ENCODE results near the gene AMFR.
"Not testable (repeated sequence)": the region's sequence is repeated elsewhere in the genome, so short reads cannot be mapped to it uniquely, and the experiment has no call there.

AMFR gene

GRCh38 chr16:56388209-56388608 lies 37.1 kb downstream of the AMFR start:
- no peak for DNase-seq (ENCODE audit: low read depth)

- no peak for DNase-seq (ENCODE audit: low read depth)
Observed at GRCh38 chr16:56387396-56387795, 37.9 kb downstream of the AMFR start.

- no peak for DNase-seq (ENCODE audit: low read depth)
Observed at GRCh38 chr16:56384074-56384721, 41.1 kb downstream of the AMFR start.

- DNase-seq (ENCODE audit: low read depth): no peak
Observed at GRCh38 chr16:56382901-56383355, 42.4 kb downstream of the AMFR start.

- no peak for DNase-seq (ENCODE audit: low read depth)
Observed at GRCh38 chr16:56382459-56382858, 42.9 kb downstream of the AMFR start.

- not testable (repeated sequence) for DNase-seq (ENCODE audit: low read depth)
Observed at GRCh38 chr16:56380778-56381485, 44.4 kb downstream of the AMFR start.

GRCh38 chr16:56379044-56379443 lies 46.3 kb downstream of the AMFR start:
- DNase-seq (ENCODE audit: low read depth): not testable (repeated sequence)

GRCh38 chr16:56375792-56376191 lies 49.6 kb downstream of the AMFR start:
- not testable (repeated sequence) for DNase-seq (ENCODE audit: low read depth)

GRCh38 chr16:56373003-56373402 lies 52.3 kb downstream of the AMFR start:
- DNase-seq (ENCODE audit: low read depth): no peak

GRCh38 chr16:56372013-56372634 lies 53.2 kb downstream of the AMFR start:
- no peak for DNase-seq (ENCODE audit: low read depth)

GRCh38 chr16:56371660-56371937 lies 53.7 kb downstream of the AMFR start:
- DNase-seq (ENCODE audit: low read depth): no peak

- DNase-seq (ENCODE audit: low read depth): no peak
Observed at GRCh38 chr16:56370875-56371659, 54.3 kb downstream of the AMFR start.

- no peak for DNase-seq (ENCODE audit: low read depth)
Observed at GRCh38 chr16:56370185-56370874, 55.0 kb downstream of the AMFR start.

GRCh38 chr16:56369202-56369601 lies 56.1 kb downstream of the AMFR start:
- no peak for DNase-seq (ENCODE audit: low read depth)

- no peak for DNase-seq (ENCODE audit: low read depth)
Observed at GRCh38 chr16:56368545-56368944, 56.8 kb downstream of the AMFR start.

GRCh38 chr16:56367764-56368163 lies 57.6 kb downstream of the AMFR start:
- no peak for DNase-seq (ENCODE audit: low read depth)

GRCh38 chr16:56366945-56367344 lies 58.4 kb downstream of the AMFR start:
- no peak for DNase-seq (ENCODE audit: low read depth)

- DNase-seq (ENCODE audit: low read depth): no peak
Observed at GRCh38 chr16:56365552-56365951, 59.8 kb downstream of the AMFR start.

GRCh38 chr16:56364865-56365264 lies 60.5 kb downstream of the AMFR start:
- no peak for DNase-seq (ENCODE audit: low read depth)

GRCh38 chr16:56363781-56364565 lies 61.4 kb downstream of the AMFR start:
- no peak for DNase-seq (ENCODE audit: low read depth)

GRCh38 chr16:56363181-56363716 lies 62.1 kb downstream of the AMFR start:
- no peak for DNase-seq (ENCODE audit: low read depth)

Data from stimulated activated CD8-positive, alpha-beta memory T cell treated with anti-CD3 and anti-CD28 coated beads, Interleukin-4, amount 100 ng/mL, for 24 hours (primary cell).